Measurements from ENCODE around the gene AFP.

AFP gene

DNA sequence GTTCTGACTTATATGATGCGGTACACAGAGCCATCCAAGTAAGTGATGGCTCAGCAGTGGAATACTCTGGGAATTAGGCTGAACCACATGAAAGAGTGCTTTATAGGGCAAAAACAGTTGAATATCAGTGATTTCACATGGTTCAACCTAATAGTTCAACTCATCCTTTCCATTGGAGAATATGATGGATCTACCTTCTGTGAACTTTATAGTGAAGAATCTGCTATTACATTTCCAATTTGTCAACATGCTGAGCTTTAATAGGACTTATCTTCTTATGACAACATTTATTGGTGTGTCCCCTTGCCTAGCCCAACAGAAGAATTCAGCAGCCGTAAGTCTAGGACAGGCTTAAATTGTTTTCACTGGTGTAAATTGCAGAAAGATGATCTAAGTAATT lies 15.4 kb upstream of the AFP start:
- H3K9me3 ChIP-seq (ENCODE audit: insufficient read depth, low read length, severe bottlenecking) = no peaks in the 10 kb centered on the region
- no peak overlapping the region for H3K4me3 ChIP-seq (ENCODE audit: low read depth in 1 of 2, low read length in 2 of 2)
- H4K20me1 ChIP-seq (ENCODE audit: insufficient read depth, low read length) = no peaks in the 10 kb centered on the region
- no peak overlapping the region for H2AFZ ChIP-seq (ENCODE audit: low read depth, low read length)
- H3K36me3 ChIP-seq (ENCODE audit: insufficient read depth, low read length) = no peaks in the 10 kb centered on the region
- H3K4me2 ChIP-seq (ENCODE audit: insufficient read depth, low read length) = no peak overlapping the region
- ATAC-seq (ENCODE audit: insufficient read depth, low read depth) (no peak), DNase-seq (no peak)
- no peaks in the 10 kb centered on the region for H3K79me2 ChIP-seq (ENCODE audit: insufficient read depth, low read length)
- H3K27me3 ChIP-seq (ENCODE audit: insufficient read depth, low read length, poor library complexity) = no peaks in the 10 kb centered on the region
- H3K9ac ChIP-seq (ENCODE audit: low read depth, low read length) = no peak overlapping the region
- no peak overlapping the region for H3K27ac ChIP-seq (ENCODE audit: low read length)
- TF ChIP-seq CTCF (IDR thresholded peaks at IDR 0.05; ENCODE audit: borderline replicate concordance, extremely low read depth, low read length, poor library complexity, severe bottlenecking) (no peak), EZH2 (IDR thresholded peaks at IDR 0.05; ENCODE audit: borderline replicate concordance, low read depth, low read length, severe bottlenecking) (no peak)
- no peaks in the 10 kb centered on the region for H3K4me1 ChIP-seq (ENCODE audit: insufficient read depth, low read length)

DNA sequence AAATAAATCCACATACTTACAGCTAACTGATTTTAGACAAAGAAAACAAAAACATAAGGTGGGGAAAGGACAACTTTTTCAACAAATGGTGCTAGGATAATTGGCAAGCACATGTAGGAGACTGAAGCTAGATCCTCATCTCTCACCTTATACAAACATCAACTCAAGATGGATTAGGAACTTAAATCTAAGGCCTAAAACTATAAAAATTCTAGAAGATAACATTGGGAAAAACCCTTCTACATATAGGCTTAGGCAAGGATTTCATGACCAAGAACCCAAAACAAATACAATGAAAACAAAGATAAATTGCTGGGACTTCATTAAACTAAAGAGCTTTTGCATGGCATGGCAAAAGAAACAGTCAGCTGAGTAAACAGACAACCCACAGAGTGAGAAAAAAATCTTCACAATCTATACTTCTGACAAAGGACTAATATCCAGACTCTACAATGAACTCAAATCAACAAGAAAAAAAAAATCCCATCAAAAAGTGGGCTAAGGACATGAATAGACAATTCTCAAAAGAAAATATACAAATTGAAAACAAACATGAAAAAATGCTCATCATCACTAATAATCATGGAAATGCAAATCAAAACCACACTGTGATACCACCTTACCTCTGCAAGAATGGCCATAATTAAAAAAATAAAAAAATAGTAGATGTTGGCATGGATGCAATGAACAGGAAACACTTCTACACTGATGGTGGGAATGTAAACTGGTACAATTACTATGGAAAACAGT lies 14.1 kb upstream of the AFP start:
- Histone ChIP-seq H3K9ac (ENCODE audit: low read depth, low read length) (no peak overlapping the region), H3K4me2 (ENCODE audit: insufficient read depth, low read length) (no peak overlapping the region), H3K79me2 (ENCODE audit: insufficient read depth, low read length) (no peaks in the 10 kb centered on the region), H3K27me3 (ENCODE audit: insufficient read depth, low read length, poor library complexity) (no peaks in the 10 kb centered on the region), H3K36me3 (ENCODE audit: insufficient read depth, low read length) (no peaks in the 10 kb centered on the region), H4K20me1 (ENCODE audit: insufficient read depth, low read length) (no peaks in the 10 kb centered on the region), H3K4me3 (ENCODE audit: low read depth in 1 of 2, low read length in 2 of 2) (no peak overlapping the region), H2AFZ (ENCODE audit: low read depth, low read length) (no peak overlapping the region), H3K4me1 (ENCODE audit: insufficient read depth, low read length) (no peaks in the 10 kb centered on the region), H3K27ac (ENCODE audit: low read length) (no peak overlapping the region), H3K9me3 (ENCODE audit: insufficient read depth, low read length, severe bottlenecking) (no peaks in the 10 kb centered on the region)
- TF ChIP-seq EZH2 (IDR thresholded peaks at IDR 0.05; ENCODE audit: borderline replicate concordance, low read depth, low read length, severe bottlenecking) (no peak), CTCF (IDR thresholded peaks at IDR 0.05; ENCODE audit: borderline replicate concordance, extremely low read depth, low read length, poor library complexity, severe bottlenecking) (no peak)
- DNase-seq = no peak
- ATAC-seq (ENCODE audit: insufficient read depth, low read depth) = no peak

DNA sequence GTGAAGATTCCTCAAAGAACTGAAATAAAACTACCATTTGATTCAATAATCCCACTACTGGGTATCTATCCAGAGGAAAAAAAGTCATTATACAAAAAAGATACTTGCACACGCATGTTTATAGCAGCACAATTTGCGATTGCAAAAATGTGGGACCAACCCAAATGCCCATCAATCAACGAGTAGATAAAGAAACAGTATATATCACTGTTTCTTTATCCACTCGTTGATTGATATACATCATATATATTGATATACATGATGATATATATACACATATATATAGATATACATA lies 13.6 kb upstream of the AFP start:
- Histone ChIP-seq H3K4me3 (ENCODE audit: low read depth in 1 of 2, low read length in 2 of 2) (no peak overlapping the region), H3K4me2 (ENCODE audit: insufficient read depth, low read length) (no peak overlapping the region), H3K9me3 (ENCODE audit: insufficient read depth, low read length, severe bottlenecking) (no peaks in the 10 kb centered on the region), H3K79me2 (ENCODE audit: insufficient read depth, low read length) (no peaks in the 10 kb centered on the region), H3K4me1 (ENCODE audit: insufficient read depth, low read length) (no peaks in the 10 kb centered on the region), H4K20me1 (ENCODE audit: insufficient read depth, low read length) (no peaks in the 10 kb centered on the region), H2AFZ (ENCODE audit: low read depth, low read length) (no peak overlapping the region), H3K9ac (ENCODE audit: low read depth, low read length) (no peak overlapping the region), H3K36me3 (ENCODE audit: insufficient read depth, low read length) (no peaks in the 10 kb centered on the region), H3K27me3 (ENCODE audit: insufficient read depth, low read length, poor library complexity) (no peaks in the 10 kb centered on the region), H3K27ac (ENCODE audit: low read length) (no peak overlapping the region)
- DNase-seq (no peak), ATAC-seq (ENCODE audit: insufficient read depth, low read depth) (no peak)
- TF ChIP-seq CTCF (IDR thresholded peaks at IDR 0.05; ENCODE audit: borderline replicate concordance, extremely low read depth, low read length, poor library complexity, severe bottlenecking) = no peak
- TF ChIP-seq EZH2 (IDR thresholded peaks at IDR 0.05; ENCODE audit: borderline replicate concordance, low read depth, low read length, severe bottlenecking) = no peak
